Hepatocyte (in vitro differentiated cells): Measurements from ENCODE around the gene CYP4Z1. TPM values are rescaled to one million over a fixed set of nuclear protein-coding genes. Genes with fewer than 3 reads are reported as not detected.
"Not testable (repeated sequence)": the region's sequence is repeated elsewhere in the genome, so short reads cannot be mapped to it uniquely, and the experiment has no call there.

Experiments
- DNase-seq: peaks from one replicate; pipeline ENCODE4 v3.0.0-alpha.2; 2016; ENCODE audit warnings: low spot score
- H2AFZ ChIP-seq: fragments of 200-600 bp; sonication (generic); 2 replicates; pipeline ENCODE4 v1.6.0; 2016; ENCODE audit warnings: antibody characterized with exemption, mild to moderate bottlenecking
- H3K27ac ChIP-seq: fragments of 200-600 bp; sonication (generic); 2 replicates; pipeline ENCODE4 v1.5.1; 2016; ENCODE audit warnings: mild to moderate bottlenecking
- H3K27me3 ChIP-seq: fragments of 200-600 bp; sonication (generic); 2 replicates; pipeline ENCODE4 v1.6.1; 2016
- H3K36me3 ChIP-seq: fragments of 200-600 bp; sonication (generic); replicated peaks from 2 replicates; pipeline ENCODE4 v1.5.1; 2016; ENCODE audit warnings: low read depth; ENCODE audit not compliant: insufficient read depth
- H3K4me1 ChIP-seq: fragments of 200-600 bp; sonication (generic); 2 replicates; pipeline ENCODE4 v1.5.1; 2016; ENCODE audit warnings: mild to moderate bottlenecking, moderate library complexity; ENCODE audit not compliant: insufficient read depth
- H3K4me2 ChIP-seq: fragments of 200-600 bp; sonication (generic); 2 replicates; pipeline ENCODE4 v1.6.0; 2016
- H3K4me3 ChIP-seq: fragments of 200-600 bp; sonication (generic); 2 replicates; pipeline ENCODE4 v1.5.1; 2016; ENCODE audit warnings: mild to moderate bottlenecking
- H3K79me2 ChIP-seq: fragments of 200-600 bp; sonication (generic); 2 replicates; pipeline ENCODE4 v1.6.0; 2017; ENCODE audit warnings: mild to moderate bottlenecking
- H3K9me2 ChIP-seq: fragments of 200-600 bp; sonication (generic); replicated peaks from 2 replicates; pipeline ENCODE4 v1.6.0; 2017; ENCODE audit warnings: mild to moderate bottlenecking; ENCODE audit not compliant: insufficient read depth
- H3K9me3 ChIP-seq: fragments of 200-600 bp; sonication (generic); 2 replicates; pipeline ENCODE4 v1.5.1; 2016; ENCODE audit warnings: low read depth, mild to moderate bottlenecking
- H4K20me1 ChIP-seq: fragments of 200-600 bp; sonication (generic); 2 replicates; pipeline ENCODE4 v1.6.0; 2016; ENCODE audit warnings: mild to moderate bottlenecking; ENCODE audit not compliant: insufficient read depth, poor library complexity, severe bottlenecking
- CTCF ChIP-seq: fragments of 200-600 bp; sonication (generic); IDR thresholded peaks from 2 replicates; pipeline ENCODE4 v1.5.1; 2016; ENCODE audit warnings: antibody characterized with exemption, mild to moderate bottlenecking; ENCODE audit not compliant: poor library complexity
- EZH2 ChIP-seq: fragments of 200-600 bp; sonication (generic); IDR thresholded peaks from 2 replicates; pipeline ENCODE4 v1.6.1; 2016; ENCODE audit warnings: antibody characterized with exemption, mild to moderate bottlenecking, borderline replicate concordance
- EZH2phosphoT487 ChIP-seq: fragments of 200-600 bp; sonication (generic); IDR thresholded peaks from one replicate; pipeline ENCODE4 v1.6.1; 2018; ENCODE audit warnings: antibody characterized with exemption, mild to moderate bottlenecking, low read depth, moderate library complexity; ENCODE audit not compliant: unreplicated experiment, severe bottlenecking
- WGBS: methylation state at CpG from one replicate; pipeline ENCODE4 v1.1.6; 2016; ENCODE audit warnings: low lambda C conversion rate; ENCODE audit errors: missing lambda C conversion rate; 5-methylcytosine and 5-hydroxymethylcytosine counted together
- polyA plus RNA-seq: library from polyadenylated mRNA; unstranded; fragments of >200 nt; fragmentation: Nextera tagmentation; extraction: Ambion mirVana; gene quantifications from 2 replicates; pipeline ENCODE4 v1.2.1, GENCODE V29; 2016
- total RNA-seq: library from RNA; depleted of rRNA; stranded (reverse); fragments of >200 nt; gene quantifications from 2 replicates; pipeline ENCODE4 v1.2.3, GENCODE V29; 2014

CYP4Z1 gene
- total and polyA plus RNA-seq, 2 experiments from 2014 or later: not detected

- no peaks in the 10 kb centered on the region for H3K36me3 ChIP-seq
- H3K9me3 ChIP-seq: no peaks in the 10 kb centered on the region
- H3K4me1 ChIP-seq: no peaks in the 10 kb centered on the region
- no peaks in the 10 kb centered on the region for H3K79me2 ChIP-seq
- no peak for TF ChIP-seq EZH2phosphoT487
- no peak for TF ChIP-seq CTCF
- no peak for TF ChIP-seq EZH2
- no peak overlapping the region for H3K4me3 ChIP-seq
- DNase-seq: no peak
- no peaks in the 10 kb centered on the region for H3K9me2 ChIP-seq
- WGBS: 82% methylated on average over 3 of the region's 3 CpGs
- H3K27ac ChIP-seq: no peak overlapping the region
- no peak overlapping the region for H2AFZ ChIP-seq
- H3K4me2 ChIP-seq: no peak overlapping the region
- H3K27me3 ChIP-seq: no peaks in the 10 kb centered on the region
- H4K20me1 ChIP-seq: no peaks in the 10 kb centered on the region
Observed at GRCh38 chr1:47031585-47031984, 35.4 kb upstream of the CYP4Z1 start.

GRCh38 chr1:47036764-47037163, 30.3 kb upstream of the CYP4Z1 start:
- Histone ChIP-seq H3K27ac (no peak overlapping the region), H3K9me3 (no peaks in the 10 kb centered on the region), H2AFZ (no peak overlapping the region), H4K20me1 (no peaks in the 10 kb centered on the region), H3K4me1 (no peaks in the 10 kb centered on the region), H3K9me2 (no peaks in the 10 kb centered on the region), H3K36me3 (no peaks in the 10 kb centered on the region), H3K4me2 (no peak overlapping the region), H3K79me2 (no peaks in the 10 kb centered on the region), H3K27me3 (no peaks in the 10 kb centered on the region), H3K4me3 (no peak overlapping the region)
- WGBS: 94% methylated on average over 1 of the region's 1 CpG
- DNase-seq: no peak
- TF ChIP-seq EZH2phosphoT487 (no peak), CTCF (no peak), EZH2 (no peak)

- TF ChIP-seq CTCF (no peak), EZH2phosphoT487 (no peak), EZH2 (no peak)
- no peak overlapping the region for H3K27ac ChIP-seq
- H3K36me3 ChIP-seq: no peaks in the 10 kb centered on the region
- no peaks in the 10 kb centered on the region for H4K20me1 ChIP-seq
- no peak overlapping the region for H3K4me2 ChIP-seq
- no peaks in the 10 kb centered on the region for H3K9me2 ChIP-seq
- H3K79me2 ChIP-seq: no peaks in the 10 kb centered on the region
- H2AFZ ChIP-seq: no peak overlapping the region
- no peak for DNase-seq
- no peak overlapping the region for H3K4me3 ChIP-seq
- H3K4me1 ChIP-seq: no peaks in the 10 kb centered on the region
- 70% methylated on average over 1 of the region's 1 CpG for WGBS
- H3K9me3 ChIP-seq: no peaks in the 10 kb centered on the region
- H3K27me3 ChIP-seq: no peaks in the 10 kb centered on the region
Observed at GRCh38 chr1:47059376-47059775, 7.7 kb upstream of the CYP4Z1 start.

GRCh38 chr1:47069080-47069479, 2.0 kb downstream of the CYP4Z1 start:
- not testable (repeated sequence) for H2AFZ ChIP-seq, H3K79me2 ChIP-seq, H3K4me3 ChIP-seq, H3K9me3 ChIP-seq, H3K9me2 ChIP-seq, H3K36me3 ChIP-seq, H3K27ac ChIP-seq, H3K4me2 ChIP-seq, H3K27me3 ChIP-seq, H4K20me1 ChIP-seq, H3K4me1 ChIP-seq, DNase-seq
- WGBS: 68% methylated on average over 4 of the region's 4 CpGs

GRCh38 chr1:47069509-47069908, 2.5 kb downstream of the CYP4Z1 start:
- not testable (repeated sequence) for H3K4me1 ChIP-seq, H3K9me2 ChIP-seq, H3K9me3 ChIP-seq, H3K79me2 ChIP-seq, H3K27ac ChIP-seq, H3K36me3 ChIP-seq, H3K4me2 ChIP-seq, H3K4me3 ChIP-seq, H4K20me1 ChIP-seq, H3K27me3 ChIP-seq, DNase-seq, H2AFZ ChIP-seq
